HEK293 (cell line): Measurements from ENCODE around the gene SLC39A11.

Experiments
- CTCF ChIA-PET: fragments of 350-600 bp; formaldehyde crosslinking; extraction: SDS; loops from one replicate; lab custom pipeline; 2021; ENCODE audit warnings: antibody characterized with exemption; lab: Yijun Ruan, JAX
- POLR2A ChIA-PET: fragments of 300-600 bp; formaldehyde crosslinking; extraction: SDS; loops from one replicate; lab custom pipeline; 2020; ENCODE audit warnings: antibody characterized with exemption, inconsistent platforms; lab: Yijun Ruan, JAX
- H3K27ac ChIP-seq: fragments of 200-500 bp; sonication (Bioruptor generic); 2 replicates; pipeline ENCODE4 v1.5.1; 2014; ENCODE audit warnings: low read depth, low read length, control low read depth, inconsistent platforms; ENCODE audit errors: extremely low read depth
- H3K36me3 ChIP-seq, 2 experiments: fragments of 200-500 bp in 1 of 2; sonication (Bioruptor generic) in 1 of 2; 1 replicate in 1 of 2; 2 replicates in 1 of 2; pipeline ENCODE4 v1.5.1; 2014 to 2017; ENCODE audit warnings: inconsistent platforms in 2 of 2, low read length in 2 of 2; ENCODE audit not compliant: control insufficient read depth in 2 of 2, insufficient read depth in 1 of 2
- H3K4me1 ChIP-seq: fragments of 200-500 bp; sonication (Bioruptor generic); 2 replicates; pipeline ENCODE4 v1.5.1; 2014; ENCODE audit warnings: mild to moderate bottlenecking, low read length, inconsistent platforms; ENCODE audit not compliant: control insufficient read depth, insufficient read depth
- H3K4me3 ChIP-seq: 2 replicates; pipeline ENCODE4 v1.5.1; 2011; ENCODE audit warnings: low read depth, mild to moderate bottlenecking, control low read depth, low read length, moderate library complexity
- H3K9me3 ChIP-seq: fragments of 200-500 bp; sonication (Bioruptor generic); 2 replicates; pipeline ENCODE4 v1.5.1; 2014; ENCODE audit warnings: low read depth, low read length, inconsistent platforms; ENCODE audit not compliant: control insufficient read depth, insufficient read depth
- KLF16 ChIP-seq: fragments of 450-650 bp; formaldehyde crosslinking; IDR thresholded peaks from 2 replicates; pipeline ENCODE4 v1.5.1; 2017; ENCODE audit warnings: missing biosample characterization, missing genetic modification characterization
- KLF9 ChIP-seq: fragments of 450-650 bp; formaldehyde crosslinking; IDR thresholded peaks from 2 replicates; pipeline ENCODE4 v1.5.1; 2016; ENCODE audit warnings: missing biosample characterization, missing genetic modification characterization, low read depth
- PRDM1 ChIP-seq: fragments of 450-650 bp; formaldehyde crosslinking; IDR thresholded peaks from 2 replicates; pipeline ENCODE4; 2016; ENCODE audit warnings: missing biosample characterization, missing genetic modification characterization
- REPIN1 ChIP-seq: fragments of 450-650 bp; formaldehyde crosslinking; IDR thresholded peaks from 2 replicates; pipeline ENCODE4 v1.5.1; 2017; ENCODE audit warnings: missing biosample characterization, missing genetic modification characterization, low read depth
- SCRT1 ChIP-seq: fragments of 450-650 bp; formaldehyde crosslinking; IDR thresholded peaks from 2 replicates; pipeline ENCODE4 v1.5.1; 2016; ENCODE audit warnings: missing biosample characterization, missing genetic modification characterization, borderline replicate concordance
- ZBTB20 ChIP-seq: fragments of 450-650 bp; formaldehyde crosslinking; IDR thresholded peaks from 2 replicates; pipeline ENCODE4 v1.5.1; 2016; ENCODE audit warnings: missing biosample characterization, missing genetic modification characterization
- ZBTB48 ChIP-seq: fragments of 450-650 bp; formaldehyde crosslinking; IDR thresholded peaks from 2 replicates; pipeline ENCODE4 v1.5.1; 2016; ENCODE audit warnings: missing biosample characterization, missing genetic modification characterization
- ZFP3 ChIP-seq: fragments of 450-650 bp; formaldehyde crosslinking; IDR thresholded peaks from 2 replicates; pipeline ENCODE4 v1.5.1; 2016; ENCODE audit warnings: low read depth, missing biosample characterization, missing genetic modification characterization
- ZFP41 ChIP-seq: fragments of 450-650 bp; formaldehyde crosslinking; IDR thresholded peaks from 2 replicates; pipeline ENCODE4 v1.5.1; 2016; ENCODE audit warnings: missing biosample characterization, missing genetic modification characterization, borderline replicate concordance
- ZNF155 ChIP-seq: fragments of 450-650 bp; formaldehyde crosslinking; IDR thresholded peaks from 2 replicates; pipeline ENCODE4 v1.5.1; 2016; ENCODE audit warnings: missing biosample characterization, missing genetic modification characterization
- ZNF175 ChIP-seq: fragments of 450-650 bp; formaldehyde crosslinking; IDR thresholded peaks from 2 replicates; pipeline ENCODE4 v1.5.1; 2016; ENCODE audit warnings: missing biosample characterization, missing genetic modification characterization
- ZNF26 ChIP-seq: fragments of 450-650 bp; formaldehyde crosslinking; IDR thresholded peaks from 2 replicates; pipeline ENCODE4 v1.5.1; 2016; ENCODE audit warnings: missing biosample characterization, missing genetic modification characterization
- ZNF416 ChIP-seq: fragments of 450-650 bp; formaldehyde crosslinking; IDR thresholded peaks from 2 replicates; pipeline ENCODE4 v1.5.1; 2016; ENCODE audit warnings: missing biosample characterization, missing genetic modification characterization
- ZNF549 ChIP-seq: fragments of 450-650 bp; IDR thresholded peaks from 2 replicates; pipeline ENCODE4 v1.5.1; 2018; ENCODE audit warnings: missing biosample characterization, missing genetic modification characterization, mild to moderate bottlenecking, inconsistent platforms, moderate library complexity
- ZNF555 ChIP-seq: fragments of 450-650 bp; formaldehyde crosslinking; conservative IDR thresholded peaks from 2 replicates; pipeline ENCODE4 v1.5.1; 2017; ENCODE audit warnings: missing biosample characterization, mild to moderate bottlenecking, missing genetic modification characterization, inconsistent platforms
- ZNF558 ChIP-seq: fragments of 450-650 bp; formaldehyde crosslinking; IDR thresholded peaks from 2 replicates; pipeline ENCODE4 v1.5.1; 2016; ENCODE audit warnings: missing biosample characterization, missing genetic modification characterization
- ZNF560 ChIP-seq: fragments of 450-650 bp; formaldehyde crosslinking; IDR thresholded peaks from 2 replicates; pipeline ENCODE4 v1.5.1; 2017; ENCODE audit warnings: missing biosample characterization, missing genetic modification characterization, borderline replicate concordance
- ZNF571 ChIP-seq: fragments of 450-650 bp; formaldehyde crosslinking; IDR thresholded peaks from 2 replicates; pipeline ENCODE4 v1.5.0; 2017; ENCODE audit warnings: missing biosample characterization, missing genetic modification characterization
- ZNF623 ChIP-seq: fragments of 450-650 bp; formaldehyde crosslinking; IDR thresholded peaks from 2 replicates; pipeline ENCODE4 v1.5.1; 2016; ENCODE audit warnings: missing biosample characterization, missing genetic modification characterization
- ZNF626 ChIP-seq: fragments of 450-650 bp; sonication (Bioruptor Pico); formaldehyde crosslinking; IDR thresholded peaks from 2 replicates; pipeline ENCODE4 v1.5.1; 2018; ENCODE audit warnings: missing biosample characterization, missing genetic modification characterization, inconsistent platforms
- ZNF629 ChIP-seq: fragments of 450-650 bp; formaldehyde crosslinking; IDR thresholded peaks from 2 replicates; pipeline ENCODE4 v1.5.1; 2017; ENCODE audit warnings: missing biosample characterization, missing genetic modification characterization
- ZNF654 ChIP-seq: fragments of 450-650 bp; formaldehyde crosslinking; IDR thresholded peaks from 2 replicates; pipeline ENCODE4 v1.5.1; 2016; ENCODE audit warnings: low read depth, missing biosample characterization, missing genetic modification characterization
- ZNF692 ChIP-seq: fragments of 450-650 bp; formaldehyde crosslinking; IDR thresholded peaks from 2 replicates; pipeline ENCODE4 v1.5.1; 2016; ENCODE audit warnings: missing biosample characterization, missing genetic modification characterization
- ZNF704 ChIP-seq: fragments of 450-650 bp; formaldehyde crosslinking; IDR thresholded peaks from 2 replicates; pipeline ENCODE4 v1.5.1; 2016; ENCODE audit warnings: missing biosample characterization, missing genetic modification characterization
- ZNF837 ChIP-seq: fragments of 450-650 bp; formaldehyde crosslinking; IDR thresholded peaks from 2 replicates; pipeline ENCODE4 v1.5.1; 2016; ENCODE audit warnings: missing biosample characterization, missing genetic modification characterization
- ZNF843 ChIP-seq: fragments of 450-650 bp; formaldehyde crosslinking; IDR thresholded peaks from 2 replicates; pipeline ENCODE4 v1.5.1; 2016; ENCODE audit warnings: missing biosample characterization, missing genetic modification characterization
- ZSCAN16 ChIP-seq: fragments of 450-650 bp; formaldehyde crosslinking; IDR thresholded peaks from 2 replicates; pipeline ENCODE4 v1.5.1; 2016; ENCODE audit warnings: missing biosample characterization, missing genetic modification characterization

The SLC39A11 gene

GRCh38 chr17:73093286-73093685, 798 bp upstream of the SLC39A11 start:
- POLR2A ChIA-PET: interaction anchor here (0.6 kb wide), 1 partner anchor 199 kb away, joined by 3 read pairs; no protein-coding TSS in a partner anchor
- Histone ChIP-seq H3K9me3 (no peaks in the 10 kb centered on the region), H3K27ac (no peak overlapping the region)

GRCh38 chr17:73091770-73092522, 542 bp downstream of the SLC39A11 start:
- H3K36me3 ChIP-seq: peaks cover 3 to 8% of the 10 kb centered on the region in 2 experiments; a peak in 2 of 3 replicates
- peak overlapping the region; percentile 71 for H3K4me3 ChIP-seq
- H3K27ac ChIP-seq: no peak overlapping the region
- peaks cover 6% of the 10 kb centered on the region for H3K4me1 ChIP-seq
- no peaks in the 10 kb centered on the region for H3K9me3 ChIP-seq
- TF ChIP-seq SCRT1 (tag by site-specific recombination): peak; percentile 49; the same call in 1 of the 2 replicates
- TF ChIP-seq ZNF692 (tag by site-specific recombination): no peak
- peak; percentile 89 for TF ChIP-seq ZBTB20
- TF ChIP-seq, all 188 proteins: peak for 2
- ChIA-PET POLR2A (interaction anchor here (0.5 kb wide), 1 partner anchor 146 kb away, joined by 3 read pairs; no protein-coding TSS in a partner anchor), CTCF (interaction anchor here (0.5 to 1.2 kb wide), 3 partner anchors 65 to 366 kb away, joined by 3 to 4 read pairs (median 3); no protein-coding TSS in a partner anchor)

More at GRCh38 chr17:73093286-73093685, 798 bp upstream of the SLC39A11 start:
- H3K4me3 ChIP-seq: no peak overlapping the region
- peaks cover 6% of the 10 kb centered on the region for H3K4me1 ChIP-seq
- TF ChIP-seq ZNF571 (no peak), ZFP3 (tag by site-specific recombination) (no peak), KLF16 (no peak), ZNF623 (tag by site-specific recombination) (no peak)
- TF ChIP-seq, all 188 proteins: peak for 0
- CTCF ChIA-PET: no interaction called here
- no peaks in the 10 kb centered on the region for H3K36me3 ChIP-seq

- Histone ChIP-seq H3K27ac (no peak overlapping the region), H3K4me3 (no peak overlapping the region)
- CTCF ChIA-PET: interaction anchor here (1.0 kb wide), 1 partner anchor 345 kb away, joined by 3 read pairs; no protein-coding TSS in a partner anchor
Measured at GRCh38 chr17:73091410-73091769, 1.1 kb downstream of the SLC39A11 start.

GRCh38 chr17:73090396-73091202, 1.9 kb downstream of the SLC39A11 start:
- ChIA-PET POLR2A (no interaction called here), CTCF (interaction anchor here (1.0 kb wide), 1 partner anchor 344 kb away, joined by 3 read pairs; no protein-coding TSS in a partner anchor)
- peaks cover 8 to 13% of the 10 kb centered on the region in 2 experiments; a peak in 2 of 3 replicates for H3K36me3 ChIP-seq
- H3K4me1 ChIP-seq: peaks cover 6% of the 10 kb centered on the region
- no peak overlapping the region for H3K27ac ChIP-seq
- no peaks in the 10 kb centered on the region for H3K9me3 ChIP-seq
- no peak overlapping the region for H3K4me3 ChIP-seq
- TF ChIP-seq ZNF837 (tag by site-specific recombination) (no peak), ZNF26 (tag by site-specific recombination) (no peak), KLF9 (tag by site-specific recombination) (no peak), ZNF155 (tag by site-specific recombination) (no peak), ZNF560 (tag by site-specific recombination) (no peak), ZNF558 (tag by site-specific recombination) (no peak), ZSCAN16 (tag by site-specific recombination) (no peak), ZNF629 (tag by site-specific recombination) (no peak), ZNF175 (tag by site-specific recombination) (no peak), ZNF843 (tag by site-specific recombination) (no peak)

More at GRCh38 chr17:73091410-73091769, 1.1 kb downstream of the SLC39A11 start:
- POLR2A ChIA-PET: no interaction called here
- no peak for TF ChIP-seq ZBTB48 (tag by site-specific recombination)
- TF ChIP-seq ZNF555: no peak
- no peak for TF ChIP-seq ZNF626
- TF ChIP-seq ZNF704 (tag by site-specific recombination): no peak
- no peak for TF ChIP-seq REPIN1
- TF ChIP-seq ZFP41 (tag by site-specific recombination): no peak
- no peak for TF ChIP-seq ZNF416 (tag by site-specific recombination)
- TF ChIP-seq PRDM1 (tag by site-specific recombination): no peak
- TF ChIP-seq ZNF549 (tag by site-specific recombination): no peak
- TF ChIP-seq ZNF654 (tag by site-specific recombination): no peak
- Histone ChIP-seq H3K4me1 (peaks cover 6% of the 10 kb centered on the region), H3K36me3 (peaks cover 8% of the 10 kb centered on the region in 2 experiments; a peak in 2 of 3 replicates), H3K9me3 (no peaks in the 10 kb centered on the region)
